Measurements from ENCODE around the gene GALNT17.
"Not testable (repeated sequence)": the region's sequence is repeated elsewhere in the genome, so short reads cannot be mapped to it uniquely, and the experiment has no call there.

The GALNT17 gene

GRCh38 chr7:71707041-71707440, 575.1 kb downstream of the GALNT17 start:
- no peak for DNase-seq

- no peak for DNase-seq
Observed at GRCh38 chr7:71708710-71709109, 576.8 kb downstream of the GALNT17 start.

DNA sequence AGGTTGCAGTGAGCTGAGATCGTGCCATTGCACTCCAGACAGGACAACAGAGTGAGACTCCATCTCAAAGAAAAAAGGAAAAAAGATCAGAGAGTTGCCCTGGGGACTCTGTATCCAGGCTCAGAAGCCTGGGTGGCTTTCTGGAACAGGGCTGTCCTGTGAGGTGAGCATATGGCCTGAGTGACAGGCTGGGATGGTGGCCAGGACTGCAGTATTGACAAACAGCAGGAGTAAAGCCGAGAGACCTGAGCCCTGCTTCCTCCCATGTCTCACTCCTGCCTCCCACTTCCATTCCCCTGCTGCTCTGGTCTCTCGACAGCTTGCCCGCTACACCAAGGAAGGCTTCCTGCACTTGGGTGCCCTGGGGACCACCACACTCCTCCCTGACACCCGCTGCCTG, 578.5 kb downstream of the GALNT17 start:
- DNase-seq = no peak

DNA sequence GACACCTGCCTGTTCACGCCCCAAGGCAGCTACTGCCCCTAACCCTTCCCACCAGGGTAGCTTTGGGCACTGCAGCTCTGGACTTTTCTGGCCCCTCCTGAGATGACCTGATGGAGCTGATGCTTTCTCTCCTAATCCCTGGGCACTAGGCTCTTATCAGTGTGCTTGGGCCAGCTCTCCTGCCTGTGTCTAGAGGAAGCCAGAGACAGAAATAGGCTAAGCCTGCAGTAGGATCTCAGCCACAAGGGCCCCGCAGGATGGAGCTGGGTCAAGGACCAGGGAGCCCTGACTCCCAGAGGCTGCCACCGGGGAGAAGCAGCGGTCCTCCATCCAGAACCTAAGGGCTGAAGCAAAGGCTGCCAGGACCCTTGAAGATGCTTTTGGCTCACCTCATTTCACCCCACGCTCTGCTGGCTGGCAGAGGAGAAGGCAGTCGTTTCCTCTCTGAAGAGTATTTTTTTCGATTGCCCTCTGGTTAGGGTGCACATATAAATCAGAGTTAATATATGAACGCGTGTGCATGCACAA, 580.8 kb downstream of the GALNT17 start:
- DNase-seq = no peak

- DNase-seq = no peak
Observed at GRCh38 chr7:71716690-71717089, 584.7 kb downstream of the GALNT17 start.

DNA sequence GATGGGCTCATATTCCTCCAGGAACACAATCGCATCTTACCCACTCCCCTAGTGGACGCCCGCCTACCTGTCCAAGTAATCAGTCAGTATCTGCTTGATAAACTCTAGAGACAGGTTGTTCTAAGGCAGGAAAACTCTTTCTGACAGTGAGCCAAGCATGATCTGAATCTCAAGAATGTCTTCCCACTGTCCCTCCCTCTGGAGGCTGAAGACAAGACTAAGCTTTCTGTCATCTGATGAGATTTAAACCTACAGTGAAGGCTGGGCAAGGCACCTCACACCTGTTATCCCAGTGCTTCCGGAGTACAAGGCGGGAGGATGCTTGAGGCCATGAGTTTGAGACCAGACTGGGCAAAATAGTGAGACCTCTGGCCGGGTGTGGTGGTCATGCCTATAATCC, 586.6 kb downstream of the GALNT17 start:
- DNase-seq = no peak

DNA sequence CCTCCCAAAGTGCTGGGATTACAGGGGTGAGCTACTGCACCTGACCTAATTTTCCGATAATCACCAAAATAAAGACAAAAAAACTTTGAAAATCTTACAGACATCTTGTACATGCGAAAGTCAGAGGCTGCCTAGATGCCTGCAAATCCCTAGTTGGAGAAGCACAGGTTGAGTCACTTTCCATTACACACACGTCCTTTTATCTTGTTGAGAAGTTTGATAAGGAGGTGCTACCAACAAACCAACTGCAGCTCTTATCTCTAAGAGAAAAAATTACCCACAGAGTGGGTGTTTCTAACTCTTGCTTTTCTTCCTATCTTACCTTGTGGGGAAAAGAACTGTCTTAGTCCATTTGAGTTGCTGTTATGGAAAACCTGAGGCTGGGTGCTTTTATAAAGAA, 589.8 kb downstream of the GALNT17 start:
- no peak for DNase-seq

DNA sequence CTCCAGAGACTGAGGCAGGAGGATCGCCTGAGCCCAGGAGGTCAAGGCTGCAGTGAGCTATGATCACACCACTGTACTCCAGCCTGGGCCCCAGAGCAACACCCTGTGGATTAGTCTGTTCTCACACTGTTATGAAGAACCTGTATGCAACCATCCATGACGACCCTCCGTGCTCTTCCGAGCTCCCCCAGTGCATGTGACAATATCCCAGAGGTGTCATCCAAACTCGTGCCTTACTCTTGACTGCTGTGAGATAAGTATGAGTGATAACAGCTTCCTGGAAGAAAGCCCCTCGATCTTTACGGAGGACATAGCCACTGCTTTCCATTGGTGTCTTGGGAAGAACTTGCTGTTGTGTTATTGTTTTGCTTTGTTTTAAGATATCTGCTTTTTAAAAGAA, 591.9 kb downstream of the GALNT17 start:
- DNase-seq = no peak

DNA sequence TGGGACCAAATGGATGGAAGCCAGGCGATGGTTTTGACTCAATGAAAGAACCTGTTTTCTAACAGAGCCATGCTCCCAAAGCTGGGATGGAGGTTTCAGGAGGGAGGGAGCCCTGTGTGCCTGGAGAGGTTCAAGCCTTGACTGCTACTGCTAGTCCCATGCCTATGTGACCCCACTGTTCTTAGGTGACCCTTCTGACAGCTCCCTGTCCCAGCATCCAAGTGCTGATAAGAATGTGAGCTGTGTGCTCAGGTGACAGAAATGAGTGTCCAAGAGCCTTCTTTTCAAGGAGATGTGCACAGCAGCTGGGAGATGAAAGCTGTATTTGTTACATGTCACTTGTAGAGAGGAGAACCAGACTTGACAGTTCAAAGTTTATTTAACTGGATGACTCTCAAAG, 595.4 kb downstream of the GALNT17 start:
- no peak for DNase-seq

GRCh38 chr7:71731740-71732139, 599.8 kb downstream of the GALNT17 start:
- DNase-seq = no peak

GRCh38 chr7:71733107-71733870, 601.3 kb downstream of the GALNT17 start:
- DNase-seq = peak; percentile 26

DNA sequence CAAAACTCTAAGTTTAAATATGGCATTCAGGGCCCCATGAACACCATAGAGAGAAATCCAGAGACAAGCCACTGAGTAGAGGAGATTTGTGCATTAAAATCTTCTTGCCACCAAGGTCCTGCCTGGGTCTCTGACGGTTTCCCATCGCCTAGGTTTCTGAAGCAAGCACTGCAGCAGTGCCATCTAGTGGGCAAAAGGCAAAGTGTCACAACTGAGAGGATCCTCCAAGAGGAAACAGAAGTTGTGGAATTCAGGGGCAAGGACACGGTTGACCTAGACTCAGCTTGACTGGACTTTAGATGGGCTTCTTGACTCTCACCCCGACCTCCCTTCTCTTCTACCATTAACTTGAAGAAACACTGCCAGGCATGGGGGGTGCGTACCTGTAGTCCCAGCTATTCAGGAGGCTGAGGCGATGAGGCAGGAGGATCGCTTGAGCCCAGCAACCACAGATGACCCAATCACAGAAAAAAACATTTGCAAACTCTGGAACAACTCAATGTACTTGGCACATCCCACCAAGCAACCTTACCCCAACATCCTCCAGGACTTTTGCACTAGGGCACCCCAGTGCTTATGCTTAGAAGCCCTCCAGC, 604.1 kb downstream of the GALNT17 start:
- DNase-seq = no peak

- DNase-seq = not testable (repeated sequence)
Observed at GRCh38 chr7:71737931-71738540, 606.1 kb downstream of the GALNT17 start.

- DNase-seq = no peak
Observed at GRCh38 chr7:71739520-71740173, 607.7 kb downstream of the GALNT17 start.

- no peak for DNase-seq
Observed at GRCh38 chr7:71740174-71740560, 608.2 kb downstream of the GALNT17 start.

- DNase-seq = no peak
Observed at GRCh38 chr7:71746006-71746405, 614.1 kb downstream of the GALNT17 start.

GRCh38 chr7:71750290-71750689, 618.3 kb downstream of the GALNT17 start:
- no peak for DNase-seq

GRCh38 chr7:71752171-71752935, 620.4 kb downstream of the GALNT17 start:
- no peak for DNase-seq

GRCh38 chr7:71753236-71753635, 621.3 kb downstream of the GALNT17 start:
- no peak for DNase-seq

- DNase-seq = no peak
Observed at GRCh38 chr7:71753956-71754664, 622.2 kb downstream of the GALNT17 start.

- DNase-seq = no peak
Observed at GRCh38 chr7:71754828-71755227, 622.9 kb downstream of the GALNT17 start.

DNA sequence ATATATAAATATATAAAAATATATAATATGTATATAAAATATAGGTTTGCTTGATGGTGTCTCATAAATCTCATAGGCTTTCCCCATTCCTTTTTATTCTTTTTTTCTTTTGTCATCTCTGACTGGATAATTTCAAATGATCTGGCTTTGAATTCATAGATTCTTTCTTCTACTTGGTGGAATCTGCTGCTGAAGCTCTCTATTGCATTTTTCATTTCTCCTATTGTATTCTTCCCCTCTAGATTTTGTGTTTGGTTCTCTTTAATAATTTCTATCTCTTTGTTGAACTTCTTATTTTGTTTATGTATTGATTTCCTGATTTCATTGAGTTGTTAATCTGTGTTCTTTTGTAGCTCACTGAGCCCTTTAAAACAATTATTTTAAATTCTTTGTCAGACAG, 629.4 kb downstream of the GALNT17 start:
- no peak for DNase-seq

All from activated effector memory CD4-positive, alpha-beta T cell treated with Interleukin-2 at 50 U/mL for 16 hours (primary cell).